ENCODE measurements around the gene CCL26. TPM values are rescaled to one million over a fixed set of nuclear protein-coding genes. Genes with fewer than 3 reads are reported as not detected.
"Not testable (repeated sequence)": the region's sequence is repeated elsewhere in the genome, so short reads cannot be mapped to it uniquely, and the experiment has no call there.

The CCL26 gene
- total RNA-seq, 2 experiments from 2014 or later, result not detected

- ChIA-PET POLR2A (no interaction called here), CTCF (no interaction called here)
- Mint-ChIP-seq H3K4me1 (no peaks in the 10 kb centered on the region), H3K27ac (no peak overlapping the region), H3K9me3 (peaks cover 15% of the 10 kb centered on the region), H3K4me3 (no peak overlapping the region), H3K27me3 (peaks cover 2% of the 10 kb centered on the region), H3K36me3 (ENCODE audit: low read depth) (no peaks in the 10 kb centered on the region)
- no peak for DNase-seq
Measured at GRCh38 chr7:75806560-75807307, 34.7 kb upstream of the CCL26 start.

GRCh38 chr7:75804705-75805104, 32.7 kb upstream of the CCL26 start:
- CTCF ChIA-PET, result no interaction called here
- POLR2A ChIA-PET, result no interaction called here
- H3K36me3 Mint-ChIP-seq (ENCODE audit: low read depth), result no peaks in the 10 kb centered on the region
- H3K4me1 Mint-ChIP-seq, result no peaks in the 10 kb centered on the region
- no peak overlapping the region for H3K4me3 Mint-ChIP-seq
- H3K27me3 Mint-ChIP-seq, result peaks cover 2% of the 10 kb centered on the region
- peaks cover 15% of the 10 kb centered on the region for H3K9me3 Mint-ChIP-seq
- DNase-seq, result no peak
- H3K27ac Mint-ChIP-seq, result no peak overlapping the region

GRCh38 chr7:75804004-75804403, 32.0 kb upstream of the CCL26 start:
- DNase-seq, result no peak
- POLR2A ChIA-PET, result no interaction called here
- Mint-ChIP-seq H3K9me3 (peaks cover 15% of the 10 kb centered on the region), H3K27ac (no peak overlapping the region), H3K27me3 (peaks cover 2% of the 10 kb centered on the region), H3K36me3 (ENCODE audit: low read depth) (no peaks in the 10 kb centered on the region), H3K4me3 (no peak overlapping the region), H3K4me1 (no peaks in the 10 kb centered on the region)
- CTCF ChIA-PET, result no interaction called here

- no peak overlapping the region for H3K4me3 Mint-ChIP-seq
- no peaks in the 10 kb centered on the region for H3K36me3 Mint-ChIP-seq (ENCODE audit: low read depth)
- H3K4me1 Mint-ChIP-seq, result no peaks in the 10 kb centered on the region
- H3K9me3 Mint-ChIP-seq, result peaks cover 10% of the 10 kb centered on the region
- no peak for DNase-seq
- CTCF ChIA-PET, result no interaction called here
- peaks cover 2% of the 10 kb centered on the region for H3K27me3 Mint-ChIP-seq
- POLR2A ChIA-PET, result no interaction called here
- no peak overlapping the region for H3K27ac Mint-ChIP-seq
Measured at GRCh38 chr7:75802552-75802821, 30.5 kb upstream of the CCL26 start.

- H3K36me3 Mint-ChIP-seq (ENCODE audit: low read depth), result no peaks in the 10 kb centered on the region
- H3K27ac Mint-ChIP-seq, result no peak overlapping the region
- no peaks in the 10 kb centered on the region for H3K9me3 Mint-ChIP-seq
- ChIA-PET POLR2A (no interaction called here), CTCF (interaction anchor here (0.7 to 1.4 kb wide), 2 partner anchors 72 to 222 kb away, joined by 3 to 4 read pairs; no protein-coding TSS in a partner anchor)
- no peak overlapping the region for H3K4me3 Mint-ChIP-seq
- DNase-seq, result no peak
- peaks cover 8% of the 10 kb centered on the region for H3K27me3 Mint-ChIP-seq
- H3K4me1 Mint-ChIP-seq, result no peaks in the 10 kb centered on the region
Measured at GRCh38 chr7:75798770-75799169, 26.8 kb upstream of the CCL26 start.

- Mint-ChIP-seq H3K9me3 (no peaks in the 10 kb centered on the region), H3K36me3 (ENCODE audit: low read depth) (no peaks in the 10 kb centered on the region), H3K4me1 (no peaks in the 10 kb centered on the region), H3K27ac (no peak overlapping the region), H3K27me3 (peaks cover 6% of the 10 kb centered on the region), H3K4me3 (no peak overlapping the region)
- DNase-seq, result no peak
- POLR2A ChIA-PET, result no interaction called here
- CTCF ChIA-PET, result no interaction called here
Measured at GRCh38 chr7:75796420-75796819, 24.4 kb upstream of the CCL26 start.

GRCh38 chr7:75795831-75796285, 23.8 kb upstream of the CCL26 start:
- peaks cover 6% of the 10 kb centered on the region for H3K27me3 Mint-ChIP-seq
- no peak overlapping the region for H3K27ac Mint-ChIP-seq
- no peak overlapping the region for H3K4me3 Mint-ChIP-seq
- CTCF ChIA-PET, result no interaction called here
- no peaks in the 10 kb centered on the region for H3K4me1 Mint-ChIP-seq
- H3K36me3 Mint-ChIP-seq (ENCODE audit: low read depth), result no peaks in the 10 kb centered on the region
- POLR2A ChIA-PET, result no interaction called here
- H3K9me3 Mint-ChIP-seq, result no peaks in the 10 kb centered on the region
- no peak for DNase-seq

- H3K27ac Mint-ChIP-seq, result no peak overlapping the region
- peaks cover 6% of the 10 kb centered on the region for H3K27me3 Mint-ChIP-seq
- H3K36me3 Mint-ChIP-seq (ENCODE audit: low read depth), result no peaks in the 10 kb centered on the region
- no peaks in the 10 kb centered on the region for H3K9me3 Mint-ChIP-seq
- H3K4me1 Mint-ChIP-seq, result no peaks in the 10 kb centered on the region
- H3K4me3 Mint-ChIP-seq, result no peak overlapping the region
- no peak for DNase-seq
- ChIA-PET CTCF (no interaction called here), POLR2A (no interaction called here)
Measured at GRCh38 chr7:75793676-75794075, 21.7 kb upstream of the CCL26 start.

- H3K27ac Mint-ChIP-seq; POLR2A ChIA-PET; H3K4me1 Mint-ChIP-seq; H3K4me3 Mint-ChIP-seq; DNase-seq; CTCF ChIA-PET; H3K27me3 Mint-ChIP-seq; H3K36me3 Mint-ChIP-seq (ENCODE audit: low read depth); H3K9me3 Mint-ChIP-seq: not testable (repeated sequence)
Measured at GRCh38 chr7:75792567-75792966, 20.6 kb upstream of the CCL26 start.

GRCh38 chr7:75789361-75789924, 17.4 kb upstream of the CCL26 start:
- no peaks in the 10 kb centered on the region for H3K36me3 Mint-ChIP-seq (ENCODE audit: low read depth)
- ChIA-PET CTCF (no interaction called here), POLR2A (no interaction called here)
- DNase-seq, result no peak
- H3K4me3 Mint-ChIP-seq, result no peak overlapping the region
- no peaks in the 10 kb centered on the region for H3K9me3 Mint-ChIP-seq
- H3K27ac Mint-ChIP-seq, result no peak overlapping the region
- no peaks in the 10 kb centered on the region for H3K4me1 Mint-ChIP-seq
- H3K27me3 Mint-ChIP-seq, result no peaks in the 10 kb centered on the region

GRCh38 chr7:75788154-75788847, 16.3 kb upstream of the CCL26 start:
- CTCF ChIA-PET, result interaction anchor here (0.5 kb wide), 1 partner anchor 322 kb away, joined by 3 read pairs; no protein-coding TSS in a partner anchor
- DNase-seq; H3K36me3 Mint-ChIP-seq (ENCODE audit: low read depth); H3K9me3 Mint-ChIP-seq; H3K27me3 Mint-ChIP-seq; POLR2A ChIA-PET; H3K4me3 Mint-ChIP-seq; H3K27ac Mint-ChIP-seq; H3K4me1 Mint-ChIP-seq: not testable (repeated sequence)

GRCh38 chr7:75783058-75783457, 11.0 kb upstream of the CCL26 start:
- H3K27ac Mint-ChIP-seq; H3K36me3 Mint-ChIP-seq (ENCODE audit: low read depth); H3K9me3 Mint-ChIP-seq; H3K4me1 Mint-ChIP-seq; POLR2A ChIA-PET; CTCF ChIA-PET; H3K4me3 Mint-ChIP-seq; DNase-seq: not testable (repeated sequence)
- H3K27me3 Mint-ChIP-seq, result peaks cover 26% of the 10 kb centered on the region

- peaks cover 17% of the 10 kb centered on the region for H3K4me1 Mint-ChIP-seq
- POLR2A ChIA-PET; H3K9me3 Mint-ChIP-seq; DNase-seq; H3K4me3 Mint-ChIP-seq; CTCF ChIA-PET; H3K36me3 Mint-ChIP-seq (ENCODE audit: low read depth); H3K27ac Mint-ChIP-seq: not testable (repeated sequence)
- peaks cover 26% of the 10 kb centered on the region for H3K27me3 Mint-ChIP-seq
Measured at GRCh38 chr7:75780647-75781273, 8.7 kb upstream of the CCL26 start.
